Renal pelvis (tissue), 4 donors: Measurements from ENCODE around the gene SH3RF2. TPM values are rescaled to one million over a fixed set of nuclear protein-coding genes. Genes with fewer than 3 reads are reported as not detected.
"Not testable (repeated sequence)": the region's sequence is repeated elsewhere in the genome, so short reads cannot be mapped to it uniquely, and the experiment has no call there.

ENCODE experiments used
- DNase-seq: peaks from one replicate; pipeline ENCODE4 v3.0.0-alpha.2; 2013
- polyA plus RNA-seq, 3 donors: library from polyadenylated mRNA; unstranded; fragments of 120-200 nt; gene quantifications; one replicate each; pipeline ENCODE4 v1.2.1, GENCODE V29; 2013; ENCODE audit not compliant: insufficient read length in 3 of 3

SH3RF2 gene
- polyA plus RNA-seq, 3 donors = 4.8 to 9.1 (median 7.7) TPM

DNA sequence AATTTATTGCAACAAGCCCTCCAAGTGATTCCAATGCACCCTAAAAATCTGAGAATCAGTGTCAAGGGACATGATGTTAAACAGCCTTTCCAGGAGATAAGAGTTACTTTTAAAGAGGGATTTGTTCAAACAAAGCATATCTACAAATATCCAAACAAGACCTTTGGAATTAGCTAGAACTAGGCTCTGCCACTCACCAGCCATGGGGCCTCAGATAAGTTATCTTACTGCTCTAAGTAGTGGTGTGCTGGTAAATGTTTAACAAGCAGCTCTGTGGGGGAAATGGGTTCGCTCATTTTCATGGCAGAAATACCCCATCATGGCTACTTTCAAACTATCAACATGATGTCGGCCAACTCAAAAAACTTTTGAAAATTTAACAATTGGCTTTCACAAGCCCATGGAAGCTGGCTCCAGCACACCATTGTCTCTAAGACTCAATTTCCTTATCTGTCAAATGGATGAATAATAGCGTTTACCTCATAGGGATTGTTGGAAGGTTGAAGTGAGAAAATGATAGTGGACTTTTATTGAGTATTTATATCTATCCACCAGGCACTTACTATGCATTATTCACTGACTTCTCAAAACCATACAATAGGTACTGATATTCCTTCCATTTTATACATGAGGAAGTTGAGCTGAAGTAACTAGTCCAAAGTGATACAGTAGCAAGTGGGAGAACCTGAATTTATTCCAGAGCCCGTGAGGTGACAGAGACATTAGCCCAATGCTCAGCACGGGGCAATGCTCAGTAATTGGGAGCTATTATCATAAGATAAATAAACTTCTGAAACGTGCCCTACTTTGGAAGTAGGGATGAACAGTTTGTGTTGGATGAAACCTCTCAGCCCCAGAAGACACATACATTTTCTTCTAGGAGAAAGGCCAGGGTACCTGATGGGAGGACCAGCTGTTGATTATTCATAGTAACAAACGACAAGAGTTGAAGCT, 43.2 kb downstream of the SH3RF2 start:
- no peak for DNase-seq

- no peak for DNase-seq
Measured at GRCh38 chr5:145980259-145980658, 43.9 kb downstream of the SH3RF2 start.

DNA sequence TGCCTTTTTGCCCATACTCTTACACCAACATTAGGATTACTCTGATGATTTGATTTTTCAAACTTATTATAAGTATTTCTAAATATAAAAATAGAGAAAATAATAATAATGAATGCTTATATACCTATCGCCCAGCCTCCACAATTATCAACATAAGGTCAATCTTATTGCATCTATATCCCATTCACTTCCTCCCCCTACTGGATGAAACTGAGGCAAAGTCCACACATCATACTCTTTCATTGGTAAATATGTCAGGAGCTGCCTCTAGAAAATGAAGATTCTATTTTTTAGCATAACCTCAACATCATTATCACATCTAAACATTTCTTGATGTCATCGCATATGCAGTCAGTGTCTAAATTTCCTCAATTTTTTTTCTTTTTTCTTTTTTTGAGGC, 44.3 kb downstream of the SH3RF2 start:
- no peak for DNase-seq

GRCh38 chr5:145981589-145982571, 45.5 kb downstream of the SH3RF2 start:
- DNase-seq = peak; percentile 42

DNA sequence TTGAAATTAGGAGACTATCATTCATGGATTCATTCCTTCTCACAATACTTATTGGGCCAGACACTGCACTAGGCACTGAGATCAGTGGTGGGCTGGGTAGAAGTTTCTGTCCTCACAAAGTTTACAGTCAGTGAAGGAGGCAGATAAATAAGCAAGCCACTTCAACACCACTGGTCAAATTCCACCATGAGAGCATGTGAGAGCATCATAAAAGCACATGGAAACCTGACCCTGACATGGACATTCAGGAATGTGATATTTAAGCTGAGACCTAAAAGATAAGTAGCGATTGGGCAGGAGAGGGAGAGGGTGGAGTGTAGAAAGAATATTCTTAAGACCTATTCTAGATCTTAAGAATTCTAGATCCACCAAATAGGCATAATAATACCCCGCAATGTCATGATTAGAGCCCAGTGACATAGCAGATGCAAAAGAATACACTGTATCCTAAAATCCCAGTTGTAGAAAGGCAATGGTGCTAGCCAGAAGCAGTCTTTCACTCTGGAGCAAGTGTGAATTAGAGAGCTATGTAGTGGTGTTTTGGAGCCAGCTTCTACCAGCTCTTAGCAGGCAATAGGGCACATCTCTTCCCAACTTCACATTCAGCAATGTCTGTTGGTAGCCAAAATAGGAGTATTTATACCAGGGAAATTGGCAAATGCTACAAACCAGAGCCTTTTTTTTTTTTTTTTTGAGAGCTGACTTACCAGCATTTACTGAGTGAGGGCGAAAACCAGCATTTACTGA, 46.4 kb downstream of the SH3RF2 start:
- DNase-seq = no peak

GRCh38 chr5:145983446-145983845, 47.1 kb downstream of the SH3RF2 start:
- DNase-seq = no peak

DNA sequence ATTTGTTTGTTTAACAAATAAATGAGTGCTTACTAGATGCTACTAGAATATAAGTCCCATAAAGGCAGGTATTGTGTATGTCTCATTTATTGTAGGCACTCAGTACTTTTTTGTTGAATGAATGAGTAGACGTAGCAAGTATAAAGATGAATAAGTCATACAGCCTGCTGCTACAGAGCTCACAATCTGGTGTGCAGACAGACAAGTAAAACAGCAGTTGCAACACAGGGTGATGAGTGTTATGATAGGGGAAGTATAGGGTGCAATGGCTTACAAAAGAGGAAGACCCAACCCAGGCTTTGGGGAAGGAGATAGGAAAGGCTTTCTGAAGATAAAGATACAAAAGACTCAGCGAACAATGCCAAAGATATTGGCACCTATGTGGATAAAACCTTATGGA, 47.7 kb downstream of the SH3RF2 start:
- no peak for DNase-seq

DNA sequence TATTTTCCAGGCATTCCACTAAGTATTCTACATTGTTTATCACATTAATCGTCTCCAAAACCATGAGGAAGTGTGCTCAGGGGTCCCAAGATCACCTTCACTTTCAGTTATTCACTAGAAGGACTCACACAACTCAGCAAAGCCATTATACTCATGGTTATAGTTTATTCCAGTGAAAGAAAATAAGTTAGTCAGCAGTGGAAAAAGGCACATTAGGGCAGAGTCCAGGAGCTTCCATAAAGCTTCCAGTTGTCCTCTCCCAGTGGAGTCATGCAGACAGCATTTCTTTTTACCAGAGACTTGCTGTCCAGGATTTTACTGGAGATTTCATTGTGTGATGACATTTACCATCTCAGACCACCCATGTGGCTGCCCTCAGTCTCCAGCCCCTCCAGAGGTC, 51.5 kb downstream of the SH3RF2 start:
- DNase-seq = no peak

DNA sequence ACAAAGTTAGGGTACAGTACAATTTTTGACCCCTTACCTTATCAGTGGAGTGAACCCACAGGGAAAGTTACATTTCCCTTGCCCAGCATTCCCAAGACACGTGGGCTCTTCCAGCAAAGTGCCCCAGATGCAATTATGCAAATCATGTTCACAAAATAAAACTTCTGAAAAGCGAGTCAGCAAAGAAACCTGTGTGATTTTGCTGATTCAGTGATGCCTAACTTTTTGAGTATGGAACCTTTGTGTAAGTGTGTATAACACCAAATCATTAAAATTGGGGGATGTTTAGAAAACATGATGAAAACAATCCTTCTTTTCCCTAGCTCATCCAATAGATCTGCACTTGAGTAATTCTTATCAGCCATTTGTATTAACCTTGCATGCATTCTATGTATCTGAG, 52.6 kb downstream of the SH3RF2 start:
- DNase-seq = no peak

- DNase-seq = no peak
Measured at GRCh38 chr5:145989428-145989827, 53.0 kb downstream of the SH3RF2 start.

GRCh38 chr5:145990170-145990569, 53.8 kb downstream of the SH3RF2 start:
- no peak for DNase-seq

GRCh38 chr5:145991044-145991575, 54.7 kb downstream of the SH3RF2 start:
- no peak for DNase-seq

GRCh38 chr5:145993538-145993937, 57.2 kb downstream of the SH3RF2 start:
- not testable (repeated sequence) for DNase-seq

DNA sequence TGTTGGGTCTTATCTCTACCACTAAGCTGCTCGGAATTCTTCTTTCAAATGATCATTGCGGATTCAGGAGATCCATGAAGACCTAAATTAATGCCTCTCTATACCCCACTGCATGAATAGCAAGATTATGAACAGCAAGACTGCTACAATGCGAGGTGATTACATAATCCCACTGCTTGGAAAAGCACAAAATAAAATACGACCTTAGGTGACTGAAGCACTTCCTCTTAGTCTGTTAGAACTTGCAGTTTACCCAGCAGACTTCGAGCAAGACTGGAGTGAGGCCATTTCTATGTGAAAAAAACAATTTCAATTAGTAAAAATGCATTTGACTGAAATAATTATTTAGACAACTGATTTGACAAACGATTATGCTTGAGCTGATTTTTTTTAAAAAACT, 59.8 kb downstream of the SH3RF2 start:
- no peak for DNase-seq

DNA sequence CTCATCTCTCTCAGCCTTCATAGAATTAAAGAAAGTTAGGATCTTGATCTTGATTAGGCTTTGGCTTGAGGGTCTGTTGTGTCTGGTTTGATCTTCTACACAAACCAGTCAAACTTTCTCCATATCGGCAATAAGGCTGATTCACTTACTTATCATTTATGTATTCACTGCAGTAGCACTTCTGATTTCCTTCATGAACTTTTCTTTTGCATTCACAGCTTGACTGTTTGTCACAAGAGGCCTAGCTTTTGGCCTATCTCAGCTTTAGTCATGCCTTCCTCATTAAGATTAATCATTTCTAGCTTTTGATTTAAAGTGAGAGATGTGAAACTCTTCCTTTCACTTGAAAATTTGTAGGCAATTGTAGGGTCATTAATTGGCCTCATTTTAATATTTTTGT, 62.8 kb downstream of the SH3RF2 start:
- no peak for DNase-seq

- no peak for DNase-seq
Measured at GRCh38 chr5:146000072-146000471, 63.7 kb downstream of the SH3RF2 start.

- DNase-seq = no peak
Measured at GRCh38 chr5:146001544-146002190, 65.3 kb downstream of the SH3RF2 start.

GRCh38 chr5:146002491-146002890, 66.1 kb downstream of the SH3RF2 start:
- DNase-seq = no peak

GRCh38 chr5:146003852-146004251, 67.5 kb downstream of the SH3RF2 start:
- DNase-seq = no peak

DNA sequence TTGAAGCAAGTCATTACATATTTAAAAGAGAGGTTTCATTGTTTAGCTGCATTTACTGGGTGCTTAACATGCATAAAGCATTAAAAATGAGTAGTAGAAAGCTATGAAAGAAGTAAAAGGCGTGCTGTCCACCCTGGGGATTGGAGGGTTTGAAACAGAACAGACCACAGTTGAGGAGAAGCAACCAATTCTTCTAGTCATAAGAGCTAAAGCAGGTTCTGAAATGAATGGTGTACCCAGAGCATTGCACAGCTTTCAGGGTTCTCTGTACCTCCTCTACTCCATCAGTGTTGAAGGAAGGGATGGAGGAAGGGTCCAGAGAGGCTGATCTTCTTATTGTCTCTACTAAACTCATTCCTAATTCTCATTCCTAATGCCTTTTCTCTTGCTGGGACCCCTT, 68.9 kb downstream of the SH3RF2 start:
- no peak for DNase-seq

DNA sequence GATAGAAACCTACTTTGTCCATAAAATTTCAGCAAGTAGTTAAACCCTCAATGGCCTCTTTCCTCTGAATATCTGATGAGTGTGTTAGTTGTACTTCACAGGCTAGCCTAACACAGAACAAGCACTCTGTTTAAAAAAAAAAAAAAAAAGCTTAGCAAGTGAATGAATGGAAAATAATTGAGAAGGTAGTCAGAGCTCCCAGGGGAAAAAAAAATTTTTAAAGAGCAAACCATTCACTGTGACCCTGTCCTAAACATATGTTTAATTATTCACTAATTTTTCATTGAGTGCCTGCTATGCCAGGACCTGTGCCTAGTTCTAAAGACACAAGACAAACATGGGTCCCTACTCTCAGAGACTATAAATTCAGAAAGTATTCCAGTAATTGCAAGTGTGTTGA, 69.3 kb downstream of the SH3RF2 start:
- DNase-seq = no peak
